NCI-H2227 (cell line): ENCODE results near the gene GXYLT2.
A peak's percentile ranks its signal among the peaks of the same experiment; 100 is the strongest.
"Not testable (repeated sequence)": the region's sequence is repeated elsewhere in the genome, so short reads cannot be mapped to it uniquely, and the experiment has no call there.

Source experiments
- DNase-seq: peaks from one replicate; lab custom pipeline; 2025; ENCODE audit not compliant: unreplicated experiment; lab: John Stamatoyannopoulos, UW

The GXYLT2 gene

DNA sequence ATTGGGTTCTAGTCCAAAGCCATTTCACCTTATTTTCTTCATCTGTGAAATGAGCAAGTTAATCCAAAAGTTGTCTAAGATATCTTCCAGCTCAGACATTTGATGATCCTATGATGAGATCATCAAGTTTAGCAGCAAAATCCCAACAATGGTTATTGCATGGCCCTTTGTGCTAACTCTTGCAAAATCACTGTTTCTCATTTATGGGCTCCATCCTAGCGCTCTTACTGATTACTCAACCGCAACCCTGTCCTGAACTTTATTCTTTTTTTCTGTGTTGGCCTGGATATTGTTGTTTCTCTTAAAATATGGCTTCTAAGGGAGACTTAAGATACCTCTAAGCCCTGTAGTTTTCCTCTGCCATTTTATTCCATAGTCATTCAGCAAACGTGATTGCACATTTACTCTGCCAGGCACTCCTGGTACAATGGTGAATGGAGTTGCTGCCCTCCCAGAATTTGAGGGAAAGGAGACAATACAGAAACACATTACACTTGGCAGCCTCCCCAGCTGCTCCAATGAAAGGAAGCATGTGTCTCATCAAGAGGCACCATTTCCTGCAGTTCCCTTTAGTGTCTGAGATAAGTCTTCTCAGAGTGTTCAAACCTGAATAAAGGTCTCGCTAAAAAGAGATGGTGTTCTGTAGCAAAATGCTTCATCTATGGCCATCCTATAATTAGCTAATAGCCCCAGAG, 4.4 kb downstream of the GXYLT2 start:
- peak; percentile 1 for DNase-seq

DNA sequence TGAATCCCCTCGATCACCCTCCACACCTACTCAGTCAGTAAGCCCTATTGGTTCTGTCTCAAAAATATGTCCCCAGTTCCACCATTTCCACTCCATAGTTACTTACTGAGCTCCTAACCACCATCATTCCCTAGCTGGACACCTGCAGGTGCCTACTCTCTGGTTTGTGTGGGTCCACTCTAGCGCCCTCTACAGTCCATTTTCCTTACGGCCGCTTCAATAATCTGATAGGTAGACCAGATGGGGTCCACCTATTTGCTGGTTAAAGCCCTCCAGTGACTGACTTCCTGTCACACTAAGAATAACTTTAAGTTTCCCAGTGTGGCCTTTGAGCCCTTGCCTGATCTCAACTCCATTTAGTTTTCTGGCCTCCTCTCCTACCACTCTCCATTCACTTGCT, 5.0 kb downstream of the GXYLT2 start:
- peak; percentile 24 for DNase-seq

DNA sequence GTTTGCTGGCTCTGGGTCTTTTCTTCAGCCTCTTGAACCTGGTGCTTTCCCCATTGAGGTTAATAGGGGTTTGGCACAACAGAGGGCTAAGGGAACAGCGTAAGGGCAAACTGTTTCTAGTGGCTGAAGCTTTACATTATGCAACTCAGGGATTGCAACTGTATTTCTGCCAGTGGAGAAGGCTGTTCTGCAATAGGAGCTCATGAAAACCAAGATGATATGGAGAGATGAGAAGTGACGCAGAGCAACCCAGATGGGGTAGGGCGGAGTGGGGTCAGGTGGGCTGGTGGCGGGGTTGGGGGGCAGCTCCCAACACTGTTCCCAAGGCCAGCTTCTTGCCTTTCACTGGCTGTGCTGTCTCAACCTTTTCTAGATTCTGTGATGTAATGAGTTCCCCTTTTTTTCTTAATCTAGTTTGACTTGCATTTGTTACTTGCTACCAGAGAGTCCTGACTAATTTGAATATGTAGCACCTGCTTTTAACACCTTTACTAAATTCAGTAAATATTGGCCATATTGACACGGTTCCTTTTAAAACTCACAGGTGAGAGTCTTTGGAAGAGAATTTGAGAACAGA, 7.2 kb downstream of the GXYLT2 start:
- no peak for DNase-seq

DNA sequence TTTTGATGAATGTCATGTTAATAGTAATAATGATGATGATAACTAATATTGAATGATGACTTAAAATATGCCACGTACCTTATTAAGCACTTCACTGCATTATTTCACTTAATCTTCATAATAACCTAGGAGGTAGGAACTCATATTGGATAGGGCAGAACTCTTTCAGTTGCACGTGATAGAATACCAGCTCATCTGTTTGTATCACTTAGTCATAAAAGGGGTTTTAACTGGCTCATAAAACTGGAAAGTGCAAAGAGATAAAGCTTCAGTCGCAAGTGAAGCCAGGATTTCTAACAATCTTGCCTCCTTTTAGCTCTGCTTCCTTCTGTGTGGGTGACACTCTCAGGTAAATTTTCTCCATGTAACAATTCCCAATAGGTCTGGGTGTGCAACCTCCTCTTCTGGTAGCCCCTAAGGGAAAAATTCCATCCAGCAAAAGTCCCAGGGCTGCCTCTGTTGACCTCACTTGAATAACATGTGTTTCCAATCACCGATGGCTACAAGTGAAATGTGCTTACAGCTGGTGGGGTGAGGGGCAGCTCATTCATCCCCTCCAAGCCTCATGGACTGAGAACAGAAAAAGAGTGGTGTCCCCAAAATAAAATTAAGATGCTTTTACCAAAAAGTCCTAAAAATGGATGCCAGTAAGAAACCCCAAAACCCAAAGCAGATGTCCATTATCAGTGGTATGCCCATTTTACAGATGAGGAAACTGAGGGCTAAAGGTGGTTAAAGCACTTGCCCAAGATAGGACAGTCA, 9.3 kb downstream of the GXYLT2 start:
- no peak for DNase-seq

DNA sequence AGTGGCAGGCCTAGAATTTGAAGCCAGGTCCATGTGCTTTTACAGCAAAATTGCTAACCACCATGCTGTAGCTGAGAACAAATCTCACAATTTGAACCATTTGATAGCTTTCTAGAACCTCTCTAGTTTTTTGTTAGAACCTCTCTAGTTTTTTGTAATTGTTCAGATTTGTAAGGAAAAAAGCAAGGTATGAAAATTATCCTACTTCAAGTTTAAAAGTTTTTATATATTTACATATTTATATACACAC, 9.8 kb downstream of the GXYLT2 start:
- DNase-seq, result no peak

DNA sequence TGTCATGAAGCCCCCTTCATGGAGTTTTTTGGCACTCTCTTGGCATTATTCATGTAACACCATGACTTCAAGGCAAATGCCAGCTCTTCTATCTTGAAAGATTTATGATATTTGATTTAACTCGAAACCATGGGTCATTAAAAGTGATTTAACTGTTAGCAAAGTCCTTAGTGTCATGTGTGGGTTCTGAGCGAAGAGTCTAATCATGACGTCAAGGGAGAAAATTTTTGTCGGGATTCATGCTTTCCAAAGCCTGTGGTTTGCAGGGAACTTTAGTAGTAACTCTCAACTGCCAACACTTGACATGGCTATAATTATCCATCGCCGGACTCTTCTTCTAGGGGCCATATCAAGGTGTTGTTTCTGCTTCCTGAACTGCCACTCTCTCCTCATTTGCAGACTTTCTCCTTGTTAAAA, 11.5 kb downstream of the GXYLT2 start:
- DNase-seq, result no peak

DNA sequence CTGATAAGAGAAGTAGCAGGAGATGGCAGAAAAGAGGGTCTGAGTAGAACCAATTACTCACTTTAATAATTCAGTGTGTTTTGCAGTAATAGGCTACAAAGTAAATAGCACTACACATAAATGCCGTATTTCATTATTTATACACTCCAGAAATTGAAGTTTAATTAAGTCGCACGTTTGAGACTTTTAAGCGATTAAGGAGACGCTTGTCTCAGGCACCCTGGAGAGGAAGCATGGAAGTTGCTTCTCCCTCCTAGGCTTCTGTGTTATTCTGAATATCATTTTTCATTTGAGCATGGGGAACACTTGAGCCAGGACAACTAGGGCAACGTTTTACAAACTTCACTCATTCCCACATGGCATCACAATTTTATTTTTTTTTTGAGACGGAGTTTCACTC, 12.2 kb downstream of the GXYLT2 start:
- DNase-seq, result no peak

DNA sequence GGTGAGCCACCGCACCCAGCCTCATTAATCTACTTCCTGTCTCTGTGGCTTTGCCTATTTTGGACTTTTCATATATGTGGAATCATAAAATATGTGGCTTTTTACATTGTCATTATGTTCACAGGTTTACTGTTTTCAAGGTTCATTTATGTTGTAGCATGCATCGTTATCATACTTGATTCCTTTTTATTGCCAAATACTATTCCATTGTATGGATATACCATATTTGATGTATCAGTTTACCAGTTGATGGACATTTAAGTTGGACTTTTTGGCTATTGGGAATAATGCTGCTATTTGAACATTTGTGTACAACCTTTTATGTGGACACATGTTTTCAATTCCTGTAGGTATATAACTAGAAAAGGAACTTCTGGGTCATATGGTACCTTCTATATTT, 14.0 kb downstream of the GXYLT2 start:
- DNase-seq, result no peak

DNA sequence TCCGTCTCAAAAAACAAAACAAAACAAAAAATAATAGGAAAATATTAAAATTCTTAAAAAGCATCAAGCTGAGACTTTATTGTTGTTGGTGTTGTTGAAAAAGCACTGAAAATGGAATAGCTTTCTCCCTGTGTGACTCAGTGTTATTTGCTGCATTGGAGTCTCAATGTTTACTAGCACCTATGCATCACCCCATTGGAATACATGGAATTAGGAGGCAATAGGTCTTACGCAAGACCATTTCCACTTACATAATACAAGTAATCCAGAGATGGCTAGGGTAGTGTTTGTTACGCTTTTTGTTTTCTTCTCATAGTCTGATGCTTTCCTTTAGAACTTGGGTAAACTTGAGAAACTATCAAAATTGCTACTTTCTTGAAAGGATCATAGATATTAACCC, 15.2 kb downstream of the GXYLT2 start:
- DNase-seq, result no peak

DNA sequence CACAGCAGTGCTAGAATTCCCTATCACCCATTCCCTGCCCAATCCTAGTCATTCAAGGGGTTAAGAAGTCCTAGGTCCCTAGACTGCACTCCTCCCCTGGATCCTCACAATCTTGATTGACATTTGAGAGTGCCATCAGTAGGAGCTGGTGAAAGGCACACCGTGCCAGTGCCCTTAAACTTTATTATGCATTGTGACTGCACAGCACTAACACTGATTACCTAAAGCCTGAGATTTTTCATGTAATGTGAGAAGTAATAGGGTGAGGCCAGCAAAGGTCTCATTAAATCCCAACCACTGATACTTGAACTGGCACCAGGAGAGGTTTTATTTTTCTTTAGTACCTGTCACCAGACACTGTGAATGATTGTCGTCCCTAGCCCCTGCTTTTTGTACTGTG, 16.3 kb downstream of the GXYLT2 start:
- peak; percentile 13 for DNase-seq

DNA sequence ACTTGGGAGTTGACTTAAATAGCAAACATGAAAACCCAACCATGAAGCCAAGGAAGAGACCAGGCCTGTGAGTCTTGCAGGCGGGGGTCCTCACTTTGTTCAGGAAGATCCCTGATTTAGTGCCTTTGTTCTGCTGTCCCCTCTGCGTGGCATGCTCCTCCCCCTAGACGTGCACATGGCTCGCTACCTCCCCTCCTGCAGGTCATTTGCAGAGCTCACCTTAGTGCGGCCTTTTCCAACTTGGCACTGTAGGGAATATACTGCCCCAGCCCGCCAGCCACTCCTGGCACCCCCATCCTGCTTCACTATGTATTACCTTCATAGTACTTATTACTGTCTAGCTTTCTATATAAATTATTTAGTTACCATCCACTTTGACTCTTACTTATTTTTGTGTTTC, 18.3 kb downstream of the GXYLT2 start:
- no peak for DNase-seq

DNA sequence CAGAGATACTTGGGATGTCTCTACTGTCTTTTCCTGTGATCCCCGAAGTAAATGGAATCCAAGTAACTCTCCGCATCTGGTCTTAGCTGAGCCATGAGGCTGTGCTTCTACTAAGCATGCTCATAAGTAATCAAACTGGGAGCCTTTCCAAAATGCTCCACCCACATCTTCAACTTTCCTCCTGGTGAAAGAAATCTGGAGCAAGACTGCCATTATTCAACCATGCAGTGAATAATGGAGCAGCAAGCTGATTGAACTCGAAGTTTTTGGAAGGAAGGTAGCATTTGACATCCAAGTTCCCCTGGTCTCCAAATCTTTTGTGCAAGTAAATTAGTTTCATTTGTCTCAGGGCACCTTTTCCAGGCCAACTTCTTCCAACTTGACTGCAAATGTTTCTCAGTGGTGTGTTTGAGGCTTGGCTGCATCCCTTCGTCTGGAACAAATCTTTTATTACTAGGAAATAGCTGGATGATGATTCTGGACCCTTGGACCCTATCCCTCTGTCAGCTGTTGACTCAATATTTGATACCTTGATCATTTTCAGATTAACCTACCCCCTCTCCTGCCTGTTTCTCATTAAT, 19.4 kb downstream of the GXYLT2 start:
- no peak for DNase-seq

DNA sequence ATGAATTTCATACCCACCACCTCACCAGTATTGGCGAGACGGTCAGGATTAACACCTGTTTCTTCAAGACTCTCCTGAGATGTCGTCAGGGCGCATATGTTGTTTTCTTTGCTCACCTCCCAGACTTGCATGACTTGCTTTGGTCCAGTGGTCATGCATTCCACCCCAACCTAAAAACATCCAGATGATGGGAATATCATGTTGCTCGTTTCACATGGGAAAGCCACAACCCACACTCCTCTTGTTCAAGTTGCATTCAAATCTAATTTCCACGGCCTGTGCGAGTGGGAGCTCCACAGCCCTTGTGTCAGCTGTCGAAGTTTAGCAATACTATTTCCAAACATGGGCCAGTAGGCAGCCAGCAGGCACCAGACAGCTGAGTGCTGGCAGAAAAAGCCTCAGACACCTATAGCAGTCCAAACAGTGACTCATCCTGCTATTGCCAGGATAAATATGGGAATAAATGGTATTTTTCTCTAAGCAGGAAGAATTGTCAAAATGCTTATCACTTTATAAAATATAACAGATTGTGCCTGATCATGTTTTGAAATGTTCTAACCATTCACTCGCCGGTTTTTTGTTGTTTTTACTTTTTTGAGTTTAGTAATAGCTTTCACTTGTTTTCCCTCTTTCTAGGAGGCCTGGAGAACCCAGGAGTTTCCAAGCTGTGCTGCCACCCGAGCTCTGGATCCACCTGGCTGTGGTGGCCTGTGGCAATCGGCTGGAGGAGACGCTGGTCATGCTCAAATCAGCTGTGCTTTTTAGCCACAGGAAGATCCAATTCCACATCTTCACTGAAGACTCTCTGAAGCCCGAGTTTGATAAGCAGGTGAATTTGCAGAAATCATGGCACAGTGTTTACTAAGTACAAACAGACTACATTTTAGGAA, 20.1 kb downstream of the GXYLT2 start:
- no peak for DNase-seq

DNA sequence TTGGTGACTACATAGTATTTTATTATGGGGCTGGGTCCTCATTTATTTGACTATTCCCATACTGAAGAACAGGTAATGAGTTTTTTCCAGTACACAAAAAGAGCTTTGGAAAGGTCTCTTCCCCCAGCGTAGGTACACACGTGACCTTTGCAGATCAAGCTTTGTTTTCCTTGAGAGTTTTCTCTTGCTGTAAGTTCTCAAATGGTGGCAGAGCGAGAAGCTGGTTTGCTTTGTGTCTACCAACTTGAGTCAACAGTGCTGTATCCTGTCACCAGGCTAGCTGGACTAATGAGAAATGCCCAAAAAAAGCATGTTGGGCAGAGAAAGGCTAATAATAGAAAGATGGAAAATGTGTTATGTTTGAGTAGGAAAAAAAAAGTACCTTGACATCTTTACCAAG, 21.7 kb downstream of the GXYLT2 start:
- DNase-seq, result no peak

DNA sequence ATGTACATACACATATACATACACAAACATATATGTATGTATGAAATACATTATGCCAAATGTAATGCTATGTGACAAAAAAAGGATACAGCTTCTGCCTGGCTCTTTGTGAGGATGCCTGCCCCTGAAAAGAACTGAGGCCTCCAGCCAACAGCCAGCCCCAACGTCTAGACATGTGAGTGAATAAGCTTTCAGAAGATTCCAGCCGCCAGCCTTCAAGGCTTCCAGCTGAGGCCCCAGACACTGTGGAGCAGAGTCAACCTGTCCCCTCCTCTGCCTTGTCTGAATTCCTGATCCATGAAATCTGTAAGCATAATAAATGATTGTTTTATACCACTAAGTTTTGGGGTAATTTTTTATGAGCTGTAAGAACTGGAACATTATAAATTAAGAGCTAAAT, 24.7 kb downstream of the GXYLT2 start:
- DNase-seq, result no peak

DNA sequence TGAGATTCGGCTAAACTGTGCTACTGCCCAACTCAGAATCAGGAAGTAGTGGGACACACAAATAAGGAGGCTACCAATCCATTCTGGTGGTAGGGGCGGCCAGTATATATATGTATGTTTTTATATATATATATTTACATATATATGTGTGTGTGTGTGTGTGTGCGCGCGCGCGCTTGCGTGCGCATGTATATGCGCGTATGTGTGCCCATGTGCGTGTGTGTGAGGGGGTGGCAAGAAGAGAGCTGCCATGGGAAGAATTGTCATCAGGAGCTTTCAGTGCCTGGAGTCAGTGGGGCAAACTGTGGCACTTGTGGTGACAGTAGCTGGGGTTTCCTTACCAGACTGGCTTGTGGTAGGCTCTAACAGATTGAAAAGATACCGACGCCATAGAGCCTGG, 26.5 kb downstream of the GXYLT2 start:
- no peak for DNase-seq

DNA sequence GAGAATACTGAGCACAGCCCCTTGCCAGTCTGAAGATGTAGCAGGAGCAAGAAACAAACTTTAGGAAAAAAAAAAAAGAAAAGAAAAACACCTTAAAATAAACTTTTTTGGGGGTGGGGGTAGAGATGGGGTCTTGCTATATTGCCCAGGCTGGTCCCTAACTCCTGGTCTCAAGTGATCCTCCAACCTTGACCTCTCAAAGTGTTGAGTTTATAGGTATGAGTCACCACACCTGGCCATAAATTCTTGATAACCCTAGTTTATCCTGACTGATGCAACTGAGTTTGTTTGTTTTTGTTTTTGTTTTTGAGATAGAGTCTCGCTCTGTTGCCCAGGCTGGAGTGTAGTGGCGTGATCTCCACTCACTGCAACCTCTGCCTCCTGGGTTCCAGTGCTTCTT, 28.4 kb downstream of the GXYLT2 start:
- DNase-seq, result no peak

DNA sequence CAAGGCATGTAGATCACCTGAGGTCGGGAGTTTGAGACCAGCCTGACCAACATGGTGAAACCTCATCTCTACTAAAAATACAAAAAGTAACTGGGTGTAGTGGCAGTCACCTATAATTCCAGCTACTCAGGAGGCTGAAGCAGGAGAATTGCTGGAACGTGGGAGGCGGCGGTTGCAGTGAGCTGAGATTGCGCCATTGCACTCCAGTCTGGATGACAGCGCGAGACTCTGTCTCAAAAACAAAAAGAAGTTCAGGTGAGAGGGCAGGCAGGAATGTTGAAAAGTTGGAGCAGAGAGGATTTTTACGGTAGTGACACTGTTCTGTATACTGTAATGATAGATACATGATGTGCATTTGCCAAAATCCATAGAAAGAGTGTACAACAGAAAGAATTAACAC, 31.7 kb downstream of the GXYLT2 start:
- DNase-seq, result no peak

DNA sequence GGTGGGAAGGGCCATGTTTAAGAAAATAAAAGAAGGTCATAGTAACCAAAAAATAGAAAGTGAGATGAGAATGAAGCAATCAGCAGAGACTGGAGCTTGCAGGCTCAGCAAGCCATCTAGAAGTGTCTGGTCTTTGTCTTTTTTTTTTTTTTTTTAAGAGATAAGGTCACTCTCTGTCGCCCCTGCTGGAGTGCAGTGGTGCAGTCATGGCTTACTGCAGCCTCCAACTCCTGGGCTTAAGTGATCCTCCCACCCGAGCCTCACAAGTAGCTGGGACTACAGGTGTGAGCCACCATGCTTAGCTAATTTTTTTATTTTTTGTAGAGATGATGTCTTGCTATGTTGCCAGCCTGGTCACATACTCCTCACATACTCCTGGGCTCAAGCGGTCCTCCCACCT, 36.2 kb downstream of the GXYLT2 start:
- DNase-seq, result no peak

DNA sequence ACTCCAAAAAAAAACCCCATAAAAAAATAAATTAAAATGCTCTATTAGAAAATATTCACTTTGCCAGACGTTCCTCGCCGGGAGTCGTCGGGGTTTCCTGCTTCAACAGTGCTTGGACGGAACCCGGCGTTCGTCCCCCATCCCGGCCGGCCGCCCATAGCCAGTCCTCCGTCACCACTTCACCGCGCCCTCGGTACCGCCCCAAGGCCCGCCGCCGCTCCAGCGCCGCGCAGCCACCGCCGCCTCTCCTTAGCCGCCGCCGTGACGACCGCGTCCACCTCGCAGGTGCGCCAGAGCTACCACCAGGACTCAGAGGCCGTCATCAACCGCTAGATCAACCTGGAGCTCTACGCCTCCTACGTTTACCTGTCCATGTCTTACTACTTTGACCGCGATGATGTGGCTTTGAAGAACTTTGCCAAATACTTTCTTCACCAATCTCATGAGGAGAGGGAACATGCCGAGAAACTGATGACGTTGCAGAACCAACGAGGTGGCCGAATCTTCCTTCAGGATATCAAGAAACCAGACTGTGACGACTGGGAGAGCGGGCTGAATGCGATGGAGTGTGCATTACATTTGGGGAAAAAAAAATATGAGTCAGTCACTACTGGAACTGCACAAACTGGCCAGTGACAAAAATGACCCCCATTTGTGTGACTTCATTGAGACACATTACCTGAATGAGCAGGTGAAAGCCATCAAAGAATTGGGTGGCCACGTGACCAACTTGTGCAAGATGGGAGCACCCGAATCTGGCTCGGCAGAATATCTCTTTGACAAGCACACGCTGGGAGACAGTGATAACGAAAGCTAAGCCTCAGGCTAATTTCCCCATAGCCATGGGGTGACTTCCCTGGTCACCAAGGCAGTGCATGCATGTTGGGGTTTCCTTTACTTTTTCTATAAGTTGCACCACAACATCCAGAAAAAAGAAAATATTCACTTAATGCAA, 41.2 kb downstream of the GXYLT2 start:
- DNase-seq, result not testable (repeated sequence)
